GM18868 (cell line): ENCODE data around the gene PITX1.

ENCODE experiments used
- ATAC-seq: cut with Tn5 transposase; IDR thresholded peaks from one replicate; pipeline ENCODE4 v1.9.1; 2021; ENCODE audit warnings: mild to moderate bottlenecking, moderate library complexity; ENCODE audit not compliant: unreplicated experiment

Gene PITX1

GRCh38 chr5:135042595-135042994 lies 8.6 kb upstream of the PITX1 start:
- no peak for ATAC-seq

DNA sequence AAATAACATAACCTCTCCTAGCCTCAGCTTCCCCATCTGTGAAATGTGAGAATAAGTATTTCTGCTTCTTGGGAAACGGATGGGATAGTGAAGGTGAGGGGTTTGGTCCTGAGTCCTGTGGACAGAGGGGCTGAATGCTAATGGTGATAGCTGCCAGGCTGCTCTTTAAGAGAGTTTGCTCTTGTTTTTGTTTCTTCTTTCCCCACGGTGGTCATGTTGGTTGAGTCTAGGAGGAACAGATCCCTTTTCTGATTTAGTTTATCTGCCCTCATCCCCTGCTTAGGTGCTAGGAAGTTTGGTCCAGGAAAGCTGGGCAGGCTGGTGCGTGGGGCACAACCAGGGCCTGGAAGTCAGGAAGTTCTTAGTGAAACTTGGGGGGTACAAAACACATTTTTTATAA lies 7.7 kb upstream of the PITX1 start:
- ATAC-seq = no peak

DNA sequence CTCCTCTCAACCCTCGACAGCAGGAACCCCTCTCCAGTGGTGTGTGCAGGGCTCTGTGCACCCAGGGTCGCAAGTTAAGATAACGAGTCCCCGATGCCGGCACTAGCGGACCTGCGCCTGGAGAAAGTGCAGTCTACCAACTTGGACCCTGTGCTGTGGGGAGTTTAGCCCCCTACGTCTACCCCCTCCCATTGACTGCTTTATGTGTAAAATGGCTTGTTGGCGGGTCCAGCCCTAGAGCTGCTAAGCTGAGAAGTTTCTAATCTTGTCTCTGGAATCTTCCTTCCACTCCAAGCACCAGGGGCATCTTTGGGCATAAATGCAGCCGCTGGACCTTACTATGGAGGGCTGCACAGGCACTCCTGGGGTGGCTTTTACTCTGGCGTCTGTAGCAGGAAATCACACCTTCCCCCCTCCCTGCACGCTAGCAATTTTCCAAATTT lies 7.1 kb upstream of the PITX1 start:
- ATAC-seq = no peak

DNA sequence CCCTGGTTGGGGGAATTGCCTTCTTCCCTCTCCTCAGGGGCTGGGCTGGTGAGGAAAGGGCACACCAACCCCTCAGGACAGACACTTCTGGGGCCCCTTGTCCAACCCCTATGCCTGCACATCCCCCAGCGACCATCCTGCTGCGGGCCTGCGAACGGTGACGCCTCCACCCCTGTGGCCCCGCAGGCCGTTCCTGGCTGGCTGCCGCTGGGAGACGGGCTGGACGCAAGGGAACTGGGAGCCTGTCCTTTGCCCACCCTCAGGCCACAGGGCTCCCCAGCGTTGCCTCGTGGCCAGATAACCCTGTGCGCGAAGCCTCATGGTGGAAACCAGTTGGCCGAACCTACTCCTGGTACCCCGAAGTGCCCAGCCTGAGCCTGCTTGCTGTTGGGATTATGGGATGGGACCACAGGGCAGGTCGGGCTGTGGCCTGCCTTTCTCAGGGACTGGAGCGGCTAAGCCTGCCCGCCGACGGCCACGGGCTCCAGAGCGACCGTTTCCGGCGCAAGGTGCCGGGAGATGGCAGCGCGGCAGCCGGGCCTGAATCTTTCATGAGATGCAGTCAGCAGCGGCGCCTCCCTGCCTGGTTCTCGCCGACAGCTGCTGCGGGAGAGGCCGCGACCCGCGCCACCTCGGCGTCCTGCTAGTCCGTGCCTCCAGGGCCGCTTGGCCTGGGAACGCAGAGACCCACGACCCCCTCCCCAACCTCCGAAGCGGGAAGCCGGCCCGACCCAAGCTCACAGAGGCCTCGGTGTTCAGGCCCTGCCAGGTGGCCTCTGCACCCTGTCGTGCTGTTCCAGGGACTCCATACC lies 6.5 kb upstream of the PITX1 start:
- ATAC-seq = no peak

- no peak for ATAC-seq
Observed at GRCh38 chr5:135040034-135040332, 6.0 kb upstream of the PITX1 start.

DNA sequence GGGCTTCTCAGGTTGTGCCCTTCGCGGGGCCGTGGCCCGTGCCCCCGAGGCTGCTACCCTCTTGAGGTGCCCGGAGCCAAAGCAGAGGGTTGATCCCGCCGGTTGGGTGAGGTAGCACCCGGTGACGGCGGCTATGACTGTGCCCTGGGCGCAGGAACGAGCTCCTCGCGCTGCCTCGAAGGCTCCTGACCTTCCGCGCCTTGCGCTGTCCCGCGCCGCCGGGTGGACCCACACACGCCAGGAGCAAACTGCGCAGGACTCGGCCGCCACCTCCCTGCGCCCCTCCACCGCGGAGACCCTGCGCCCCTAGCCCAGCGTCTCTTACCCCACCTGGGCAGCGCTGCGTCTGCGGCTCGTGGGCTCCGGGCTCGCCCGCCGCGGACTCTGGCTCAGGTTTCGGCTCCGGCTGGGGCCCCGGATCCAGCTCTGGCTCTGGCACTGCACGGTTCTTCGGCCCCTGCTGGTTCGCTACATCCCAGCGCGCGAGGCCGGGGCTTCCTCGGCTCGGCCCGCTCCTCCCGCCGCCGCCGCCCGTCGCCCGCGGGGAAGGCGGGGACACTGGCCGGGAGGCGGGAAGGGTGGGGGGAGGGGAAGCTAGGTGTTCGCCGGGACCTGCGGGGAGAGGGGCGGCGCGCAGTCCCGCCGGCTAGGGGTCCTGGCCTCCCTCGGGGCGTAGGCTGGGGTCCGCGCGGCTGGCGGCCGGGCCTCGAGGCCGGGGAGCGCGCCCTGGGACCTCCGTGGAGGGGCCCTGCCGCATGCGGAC lies 5.4 kb upstream of the PITX1 start:
- no peak for ATAC-seq

DNA sequence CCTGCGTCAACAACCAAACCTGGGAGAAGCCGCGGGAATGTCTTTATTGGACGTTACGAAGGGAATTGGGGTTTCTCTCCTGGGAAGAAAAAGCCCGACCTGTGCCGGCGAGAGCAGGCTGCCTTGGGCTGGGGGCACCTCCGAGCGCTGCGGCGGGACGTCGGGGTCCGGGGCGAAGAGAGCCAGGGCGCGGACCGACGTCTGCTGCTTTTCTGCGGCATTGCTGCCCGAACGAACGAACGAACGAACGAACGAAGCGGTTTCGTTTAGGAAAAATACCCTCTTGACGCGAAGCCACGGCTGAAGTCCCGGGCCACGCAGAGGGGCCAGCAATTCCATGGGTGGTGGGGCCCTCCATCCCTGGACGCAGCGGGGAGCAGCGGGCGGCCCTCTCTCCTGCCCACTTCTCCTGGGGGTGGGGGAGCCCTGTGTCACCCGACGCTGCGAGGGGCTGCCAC lies 4.8 kb upstream of the PITX1 start:
- no peak for ATAC-seq

- ATAC-seq = no peak
Observed at GRCh38 chr5:135038205-135038812, 4.3 kb upstream of the PITX1 start.

DNA sequence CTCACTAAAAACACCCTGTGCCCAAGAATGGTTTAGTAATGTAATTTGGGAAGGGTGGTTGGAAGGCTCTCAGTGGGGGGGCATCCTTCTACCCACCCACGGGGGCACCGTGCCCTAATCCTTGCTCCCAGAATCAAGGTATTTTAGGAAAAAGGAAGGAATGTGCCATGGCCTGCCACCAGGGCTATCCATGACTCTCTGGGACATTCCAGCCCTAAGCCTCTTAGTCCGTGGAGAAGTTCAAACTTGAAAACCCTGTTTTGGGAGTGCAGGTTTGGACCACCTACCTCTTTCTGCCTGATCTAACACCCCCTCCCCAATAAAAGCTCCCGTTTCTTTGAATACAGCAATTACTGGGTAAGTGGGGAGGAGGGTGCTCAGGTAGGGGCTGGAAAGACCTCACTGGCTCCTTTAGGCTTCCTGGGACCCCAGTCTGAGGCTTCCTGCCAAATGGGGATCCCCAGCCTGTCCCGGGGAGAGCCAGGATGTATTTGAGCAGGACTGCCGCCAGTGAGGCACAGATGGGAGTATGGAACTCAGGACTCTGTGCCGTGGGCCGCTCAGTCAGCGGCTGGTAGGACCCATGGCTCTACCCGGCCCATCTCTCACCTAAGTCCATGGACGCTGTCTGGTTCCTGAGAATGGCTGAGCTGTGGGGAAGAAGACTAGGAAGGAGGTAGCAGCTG lies 3.6 kb upstream of the PITX1 start:
- ATAC-seq = no peak

DNA sequence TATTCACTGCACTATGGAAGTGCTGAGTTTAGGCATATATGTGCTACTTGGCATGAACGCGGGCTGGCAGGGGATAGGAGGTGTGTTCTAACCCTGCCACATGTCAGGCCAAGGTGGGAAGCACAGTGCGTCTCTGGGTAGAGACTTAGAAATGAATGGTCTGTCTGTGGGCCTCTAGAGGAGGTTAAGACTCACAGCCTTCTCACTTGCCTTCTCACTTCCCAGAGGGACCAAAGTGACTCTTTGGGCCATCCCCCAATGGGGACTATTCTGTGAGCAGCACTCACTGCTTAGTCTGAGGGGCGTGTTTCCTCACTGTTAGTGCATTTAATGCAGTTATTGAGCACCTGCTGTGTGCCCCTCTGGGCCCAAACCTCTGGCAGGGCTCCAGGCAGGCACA lies 2.4 kb upstream of the PITX1 start:
- no peak for ATAC-seq

- no peak for ATAC-seq
Observed at GRCh38 chr5:135035678-135036030, 1.6 kb upstream of the PITX1 start.

- ATAC-seq = no peak
Observed at GRCh38 chr5:135034963-135035677, 1.1 kb upstream of the PITX1 start.

DNA sequence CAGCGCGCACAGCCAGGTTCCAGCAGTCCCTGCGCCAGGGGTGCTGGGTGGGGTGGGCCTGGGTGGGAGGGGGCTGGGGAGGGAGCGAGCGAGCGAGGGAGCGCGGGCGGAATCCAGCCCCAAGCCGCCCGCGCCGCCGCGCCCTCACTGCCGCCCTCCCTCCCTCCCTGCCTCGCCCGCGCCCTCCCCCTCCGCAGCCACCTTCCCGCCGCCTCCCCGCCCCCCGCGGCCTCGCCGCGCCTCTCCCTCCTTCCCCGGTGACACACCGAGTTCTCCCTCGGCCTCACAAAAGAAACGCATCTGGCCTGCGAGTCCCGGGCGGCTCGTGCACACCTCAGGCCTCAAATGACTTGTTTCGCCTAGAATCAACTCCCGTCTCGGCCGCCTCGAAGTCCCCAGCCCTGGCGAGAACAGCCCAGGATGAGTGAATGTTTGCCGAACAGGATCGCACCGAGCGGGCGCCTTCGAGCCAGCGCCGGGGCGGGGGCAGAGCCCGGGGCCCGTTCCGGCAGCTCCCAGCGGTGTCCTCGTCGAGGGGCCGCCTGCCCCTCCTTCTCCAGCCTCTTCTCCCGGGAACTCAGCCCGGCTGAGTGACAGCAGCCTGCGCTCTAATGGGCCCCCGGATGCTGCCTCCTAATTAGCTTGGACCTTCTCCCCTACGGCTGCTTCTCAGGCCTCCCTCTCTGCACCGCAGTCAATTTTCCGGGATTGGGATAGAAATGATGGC lies 371 bp upstream of the PITX1 start:
- ATAC-seq = no peak

- no peak for ATAC-seq
Observed at GRCh38 chr5:135032999-135033861, 798 bp downstream of the PITX1 start.

GRCh38 chr5:135032695-135032998 lies 1.4 kb downstream of the PITX1 start:
- no peak for ATAC-seq

DNA sequence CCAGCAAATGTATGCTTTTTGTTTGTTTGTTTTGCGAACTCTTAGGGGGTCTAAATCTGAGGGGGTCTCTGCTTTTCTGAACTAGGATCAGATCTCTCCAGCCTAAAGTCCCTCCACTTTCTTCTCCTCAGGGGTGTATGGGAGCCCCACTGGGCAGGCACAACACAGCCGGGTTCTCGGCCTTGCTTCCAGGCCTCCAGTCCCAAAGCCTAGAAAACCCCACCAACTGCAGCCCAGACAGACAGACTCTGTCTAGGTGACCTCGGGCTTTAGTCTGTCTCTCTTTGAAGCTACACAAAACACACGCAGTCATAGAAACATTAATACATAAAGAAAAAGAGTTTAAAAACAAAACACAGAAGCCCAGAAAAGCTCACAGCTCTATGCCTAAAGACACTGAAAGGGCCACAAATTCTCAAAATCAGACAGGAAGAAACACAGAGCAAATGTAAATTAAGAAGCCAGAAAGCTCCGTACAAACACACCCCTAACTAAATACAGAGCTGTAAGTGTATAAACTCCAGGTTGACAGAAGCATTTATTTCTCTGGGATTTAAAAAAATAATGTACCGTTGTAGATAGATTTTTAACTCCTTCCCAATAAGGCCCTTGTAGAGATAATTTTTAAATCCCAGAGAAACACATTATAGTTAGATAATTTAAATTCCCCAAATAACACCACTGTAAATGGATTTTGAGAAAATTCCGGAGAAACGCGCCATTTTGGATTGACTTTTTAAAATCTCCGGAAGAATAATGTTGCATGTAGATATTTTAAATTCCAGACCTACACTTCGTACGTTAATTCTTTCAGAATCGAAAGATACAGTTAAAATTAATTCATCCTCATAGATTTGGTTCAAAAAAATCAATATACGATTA lies 2.0 kb downstream of the PITX1 start:
- ATAC-seq = no peak

DNA sequence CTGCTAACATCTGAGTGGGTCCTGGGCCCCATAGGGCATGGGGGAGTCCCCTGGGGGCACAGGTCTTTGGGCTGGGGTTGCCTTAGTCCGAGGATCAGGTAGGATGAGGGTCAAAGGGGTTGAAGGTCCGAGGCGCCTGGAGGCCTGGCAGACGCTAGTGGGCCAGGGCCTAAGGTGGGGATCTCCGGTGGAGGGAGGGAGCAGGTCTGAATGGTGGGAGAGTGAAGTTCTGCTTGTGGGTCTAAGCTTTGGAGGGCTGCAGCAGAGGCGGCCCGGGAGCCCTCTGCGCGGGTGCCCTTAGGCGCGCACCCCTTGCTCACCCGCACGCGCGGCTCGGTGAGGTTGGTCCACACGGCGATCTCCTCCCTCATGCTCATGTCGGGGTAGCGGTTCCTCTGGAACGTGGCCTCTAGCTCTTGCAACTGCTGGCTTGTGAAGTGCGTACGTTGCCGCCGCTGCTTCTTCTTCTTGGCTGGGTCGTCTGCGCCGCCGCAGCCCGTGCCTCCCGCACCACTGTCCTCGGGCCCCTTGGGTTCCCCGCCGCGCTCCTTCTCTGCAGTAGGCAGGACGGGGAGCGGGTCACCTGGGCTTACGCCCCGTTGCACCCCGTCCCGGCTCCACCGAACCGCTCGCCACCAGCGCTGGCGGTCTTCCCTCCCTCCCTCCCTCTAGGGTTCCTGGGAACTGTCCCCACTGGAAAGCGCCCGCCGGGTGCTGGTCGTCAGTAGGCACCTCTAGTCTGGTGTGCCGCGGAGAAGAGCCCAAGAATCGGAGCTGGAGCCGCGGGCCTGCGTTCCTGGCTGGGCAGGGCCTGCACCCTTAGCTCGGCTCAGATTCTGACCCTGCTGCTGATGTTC lies 2.8 kb downstream of the PITX1 start:
- no peak for ATAC-seq
